Tibial nerve (tissue), 4 donors: ENCODE results near the gene PDK3. TPM values are rescaled to one million over a fixed set of nuclear protein-coding genes. Genes with fewer than 3 reads are reported as not detected.

Experiments used
- DNase-seq, 2 donors: peaks; one replicate each; pipeline ENCODE4 v3.0.0-alpha.2; 2019; ENCODE audit warnings: low spot score in 2 of 2
- H3K27ac ChIP-seq, 4 donors: fragments of 200-600 bp; sonication (generic) in 3 of 4; one replicate each; pipeline ENCODE4 v1.5.1; 2017 to 2019; ENCODE audit warnings: mild to moderate bottlenecking in 1 of 4
- H3K27me3 ChIP-seq, 2 donors: fragments of 200-600 bp; sonication (generic) in 1 of 2; one replicate each; pipeline versions ENCODE4 v1.5.1 to v1.6.0; 2017 to 2019
- H3K36me3 ChIP-seq, 3 donors: fragments of 200-600 bp; sonication (generic); one replicate each; pipeline ENCODE4 v1.5.1; 2018 to 2019
- H3K4me1 ChIP-seq, 4 donors: fragments of 200-600 bp; sonication (generic) in 3 of 4; one replicate each; pipeline ENCODE4 v1.5.1; 2017 to 2019
- H3K4me3 ChIP-seq, 4 donors: fragments of 200-600 bp; sonication (generic) in 3 of 4; one replicate each; pipeline ENCODE4 v1.5.1; 2017 to 2019; ENCODE audit warnings: mild to moderate bottlenecking in 1 of 4, moderate library complexity in 1 of 4
- H3K9me3 ChIP-seq, 4 donors: fragments of 200-600 bp; sonication (generic) in 3 of 4; one replicate each; pipeline ENCODE4 v1.5.1; 2017 to 2019
- EP300 ChIP-seq, 2 donors: sonication (generic); formaldehyde crosslinking; IDR thresholded peaks; one replicate each; pipeline ENCODE4 v1.6.1; 2017; ENCODE audit warnings: antibody characterized with exemption in 2 of 2, mild to moderate bottlenecking in 1 of 2
- POLR2A ChIP-seq, 2 donors: fragments of 450-650 bp; IDR thresholded peaks; one replicate each; pipeline ENCODE4 v1.6.1; 2017; ENCODE audit warnings: antibody characterized with exemption in 2 of 2, mild to moderate bottlenecking in 2 of 2, moderate library complexity in 2 of 2
- WGBS, 2 donors: methylation state at CpG; one replicate each; pipeline ENCODE4 v1.1.5; 2018; 5-methylcytosine and 5-hydroxymethylcytosine counted together
- total RNA-seq, 4 donors: library from RNA; depleted of rRNA; stranded (reverse); fragments of >200 nt; gene quantifications; one replicate each; pipeline ENCODE4 v1.1.0, GENCODE V29; 2016
- TF ChIP-seq, protein P1 (sequence below), 5 experiments: fragments of 200-600 bp in 3 of 5; fragments of 450-650 bp in 2 of 5; sonication (generic) in 3 of 5; IDR thresholded peaks; one replicate each; pipeline ENCODE4 v1.5.1; 2016 to 2019; ENCODE audit warnings: antibody characterized with exemption in 5 of 5, mild to moderate bottlenecking in 3 of 5, moderate library complexity in 2 of 5

PDK3 gene
- total RNA-seq, 4 donors from 2014 or later = 18.3 to 39.8 (median 31.3) TPM

GRCh38 chrX:24494647-24495075, 29.6 kb downstream of the PDK3 start:
- Histone ChIP-seq H3K9me3 (no peaks in the 10 kb centered on the region), H3K4me3 (no peak overlapping the region), H3K27ac (peak overlapping the region in 1 of 4 donors; percentile 3), H3K4me1 (peaks cover 0 to 13% (median 0%) of the 10 kb centered on the region in 4 donors), H3K36me3 (no peaks in the 10 kb centered on the region), H3K27me3 (no peaks in the 10 kb centered on the region)
- peak in 1 of 2 donors; percentile 19 for DNase-seq
- 19 to 54% methylated on average over 8 of the region's 8 CpGs for WGBS, 2 donors
- TF ChIP-seq, protein P1, sequence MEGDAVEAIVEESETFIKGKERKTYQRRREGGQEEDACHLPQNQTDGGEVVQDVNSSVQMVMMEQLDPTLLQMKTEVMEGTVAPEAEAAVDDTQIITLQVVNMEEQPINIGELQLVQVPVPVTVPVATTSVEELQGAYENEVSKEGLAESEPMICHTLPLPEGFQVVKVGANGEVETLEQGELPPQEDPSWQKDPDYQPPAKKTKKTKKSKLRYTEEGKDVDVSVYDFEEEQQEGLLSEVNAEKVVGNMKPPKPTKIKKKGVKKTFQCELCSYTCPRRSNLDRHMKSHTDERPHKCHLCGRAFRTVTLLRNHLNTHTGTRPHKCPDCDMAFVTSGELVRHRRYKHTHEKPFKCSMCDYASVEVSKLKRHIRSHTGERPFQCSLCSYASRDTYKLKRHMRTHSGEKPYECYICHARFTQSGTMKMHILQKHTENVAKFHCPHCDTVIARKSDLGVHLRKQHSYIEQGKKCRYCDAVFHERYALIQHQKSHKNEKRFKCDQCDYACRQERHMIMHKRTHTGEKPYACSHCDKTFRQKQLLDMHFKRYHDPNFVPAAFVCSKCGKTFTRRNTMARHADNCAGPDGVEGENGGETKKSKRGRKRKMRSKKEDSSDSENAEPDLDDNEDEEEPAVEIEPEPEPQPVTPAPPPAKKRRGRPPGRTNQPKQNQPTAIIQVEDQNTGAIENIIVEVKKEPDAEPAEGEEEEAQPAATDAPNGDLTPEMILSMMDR (IDR thresholded peaks at IDR 0.05) = no peak
- TF ChIP-seq POLR2A (IDR thresholded peaks at IDR 0.05) = no peak
- TF ChIP-seq EP300 (IDR thresholded peaks at IDR 0.05) = no peak

GRCh38 chrX:24495700-24496099, 30.6 kb downstream of the PDK3 start:
- Histone ChIP-seq H3K27ac (no peak overlapping the region), H3K9me3 (no peaks in the 10 kb centered on the region), H3K4me1 (peaks cover 0 to 13% (median 0%) of the 10 kb centered on the region in 4 donors), H3K27me3 (no peaks in the 10 kb centered on the region), H3K4me3 (no peak overlapping the region), H3K36me3 (no peaks in the 10 kb centered on the region)
- WGBS, 2 donors = 72 to 98% methylated on average over 3 to 6 of the region's 6 CpGs
- TF ChIP-seq POLR2A (IDR thresholded peaks at IDR 0.05) (no peak), EP300 (IDR thresholded peaks at IDR 0.05) (no peak)
- TF ChIP-seq, protein P1 (IDR thresholded peaks at IDR 0.05) = no peak
- no peak for DNase-seq

DNA sequence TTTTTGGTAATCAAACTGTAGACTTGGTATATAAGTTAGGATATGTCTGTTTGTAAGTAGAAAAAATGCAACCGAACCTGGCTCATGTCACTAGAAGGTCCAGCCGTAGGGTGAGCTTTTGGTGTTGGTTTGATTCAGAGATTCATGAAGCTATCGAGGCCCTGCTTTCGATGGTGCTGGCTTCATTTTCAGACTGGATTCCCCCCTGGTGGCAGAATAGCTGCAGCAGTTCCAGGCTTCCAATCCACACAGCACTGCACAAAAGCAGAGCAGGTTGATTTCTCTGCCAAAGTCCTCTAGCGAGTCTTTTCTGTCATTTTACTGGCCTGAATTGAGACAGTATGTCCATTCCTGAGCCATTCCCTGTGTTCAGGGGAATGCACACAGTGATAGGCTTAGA, 33.1 kb downstream of the PDK3 start:
- TF ChIP-seq, protein P1 (IDR thresholded peaks at IDR 0.05) = peak in 1 of 5 experiments; percentile 39
- TF ChIP-seq POLR2A (IDR thresholded peaks at IDR 0.05) = no peak
- no peak for TF ChIP-seq EP300 (IDR thresholded peaks at IDR 0.05)
- no peaks in the 10 kb centered on the region for H3K27me3 ChIP-seq
- H3K4me3 ChIP-seq = no peak overlapping the region
- peak overlapping the region in 1 of 4 donors; percentile 7 for H3K27ac ChIP-seq
- H3K4me1 ChIP-seq = peaks cover 0 to 13% (median 0%) of the 10 kb centered on the region in 4 donors
- WGBS, 2 donors = 58 to 71% methylated on average over 4 to 5 of the region's 5 CpGs
- no peaks in the 10 kb centered on the region for H3K9me3 ChIP-seq
- peak; percentile 13 to 21 for DNase-seq
- H3K36me3 ChIP-seq = no peaks in the 10 kb centered on the region

DNA sequence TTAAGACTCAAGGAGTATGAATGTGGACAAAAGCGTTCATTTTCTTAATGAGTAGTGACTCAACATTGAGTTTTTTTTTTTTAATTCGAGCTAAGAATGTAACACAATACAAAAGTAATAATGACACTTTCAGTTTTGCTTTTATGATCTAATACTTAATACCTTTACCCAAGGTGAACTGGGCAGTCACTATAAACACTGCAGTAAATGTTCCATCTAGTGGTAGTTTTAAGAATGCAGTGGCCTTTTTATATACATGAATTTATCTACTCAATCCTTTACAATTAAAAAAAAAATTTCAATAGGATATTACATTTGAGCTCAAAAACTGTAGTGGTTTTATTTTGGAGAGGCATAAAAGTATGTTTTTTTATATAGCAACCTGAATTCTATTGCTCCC, 33.9 kb downstream of the PDK3 start:
- no peaks in the 10 kb centered on the region for H3K27me3 ChIP-seq
- no peaks in the 10 kb centered on the region for H3K9me3 ChIP-seq
- no peak for DNase-seq
- no peaks in the 10 kb centered on the region for H3K36me3 ChIP-seq
- H3K27ac ChIP-seq = no peak overlapping the region
- TF ChIP-seq, protein P1 (IDR thresholded peaks at IDR 0.05) = peak; percentile 26 to 46 (median 38)
- no peak for TF ChIP-seq EP300 (IDR thresholded peaks at IDR 0.05)
- H3K4me1 ChIP-seq = peaks cover 0 to 12% (median 0%) of the 10 kb centered on the region in 4 donors
- H3K4me3 ChIP-seq = no peak overlapping the region
- 67 to 71% methylated on average over 2 of the region's 2 CpGs for WGBS, 2 donors

- TF ChIP-seq, protein P1 (IDR thresholded peaks at IDR 0.05) = no peak
- no peak for TF ChIP-seq EP300 (IDR thresholded peaks at IDR 0.05)
- no peak for TF ChIP-seq POLR2A (IDR thresholded peaks at IDR 0.05)
- Histone ChIP-seq H3K36me3 (peaks cover 0 to 3% (median 0%) of the 10 kb centered on the region in 3 donors), H3K4me1 (no peaks in the 10 kb centered on the region), H3K9me3 (no peaks in the 10 kb centered on the region), H3K27ac (no peak overlapping the region), H3K27me3 (no peaks in the 10 kb centered on the region), H3K4me3 (no peak overlapping the region)
- DNase-seq = no peak
- 60 to 68% methylated on average over 1 of the region's 1 CpG for WGBS, 2 donors
Observed at GRCh38 chrX:24506082-24506481, 41.0 kb downstream of the PDK3 start.
